Omental fat pad (tissue), 4 donors: Measurements from ENCODE around the gene ARHGAP30. TPM values are rescaled to one million over a fixed set of nuclear protein-coding genes. Genes with fewer than 3 reads are reported as not detected.
"Not testable (repeated sequence)": the region's sequence is repeated elsewhere in the genome, so short reads cannot be mapped to it uniquely, and the experiment has no call there.

Experiments
- ATAC-seq: fragments of 150-250 bp; one replicate; pipeline ENCODE4 v1.9.1; 2016; ENCODE audit warnings: mild to moderate bottlenecking, moderate library complexity; ENCODE audit not compliant: low FRiP score
- DNase-seq: peaks from one replicate; pipeline ENCODE4 v3.0.0-alpha.2; 2019; ENCODE audit warnings: low spot score
- total RNA-seq, 4 donors: library from RNA; depleted of rRNA; stranded (reverse); fragments of >200 nt; gene quantifications; one replicate each; pipeline ENCODE4 v1.1.0, GENCODE V29; 2016
- TF ChIP-seq, protein P1 (sequence below), 3 donors: fragments of 450-650 bp; IDR thresholded peaks; one replicate each; pipeline ENCODE4 v1.5.1; 2016 to 2017; ENCODE audit warnings: antibody characterized with exemption in 3 of 3, mild to moderate bottlenecking in 3 of 3, moderate library complexity in 2 of 3

The ARHGAP30 gene
- total RNA-seq, 4 donors from 2014 or later: 9.8 to 32.3 (median 24.7) TPM

DNA sequence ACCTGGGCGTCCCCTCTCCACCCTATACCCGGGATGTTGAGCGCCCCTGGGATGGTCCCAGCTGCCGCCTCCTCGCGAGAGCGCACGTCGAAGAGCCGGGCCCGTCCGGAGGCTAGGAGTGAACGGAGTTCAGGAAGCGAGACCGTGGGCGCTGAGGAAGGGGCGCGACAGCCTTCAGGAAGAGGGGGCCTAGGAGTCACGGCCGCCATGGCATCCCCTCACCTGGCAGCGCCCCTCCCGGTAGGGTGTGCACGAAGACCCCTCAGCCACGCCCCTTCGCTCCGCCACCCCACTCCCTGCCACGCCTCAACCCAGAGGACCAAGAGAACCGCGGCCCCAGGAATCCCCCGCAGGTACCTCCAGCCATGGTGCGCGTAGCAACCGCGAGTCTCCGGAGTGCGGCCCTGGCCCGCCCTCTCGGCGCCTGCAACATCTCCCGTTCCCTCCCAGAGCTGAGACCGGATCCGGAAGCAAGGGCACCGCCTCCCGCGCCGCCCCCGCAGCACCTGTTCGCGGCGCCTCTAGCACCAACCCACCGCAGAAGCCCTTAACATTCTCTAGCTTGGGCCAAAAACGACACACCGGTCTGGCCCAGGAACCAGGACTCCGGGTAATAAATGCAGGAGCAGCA is 31.1 kb downstream of the ARHGAP30 start, which contains the start of gene TSTD1:
Gene TSTD1, minus strand, starts transcription at position 442 of the 631 bp plus-strand sequence. Its CDS starts 75 bp downstream, at position 367.
- DNase-seq (no peak), ATAC-seq (peak; percentile 61)
- TF ChIP-seq, protein P1, sequence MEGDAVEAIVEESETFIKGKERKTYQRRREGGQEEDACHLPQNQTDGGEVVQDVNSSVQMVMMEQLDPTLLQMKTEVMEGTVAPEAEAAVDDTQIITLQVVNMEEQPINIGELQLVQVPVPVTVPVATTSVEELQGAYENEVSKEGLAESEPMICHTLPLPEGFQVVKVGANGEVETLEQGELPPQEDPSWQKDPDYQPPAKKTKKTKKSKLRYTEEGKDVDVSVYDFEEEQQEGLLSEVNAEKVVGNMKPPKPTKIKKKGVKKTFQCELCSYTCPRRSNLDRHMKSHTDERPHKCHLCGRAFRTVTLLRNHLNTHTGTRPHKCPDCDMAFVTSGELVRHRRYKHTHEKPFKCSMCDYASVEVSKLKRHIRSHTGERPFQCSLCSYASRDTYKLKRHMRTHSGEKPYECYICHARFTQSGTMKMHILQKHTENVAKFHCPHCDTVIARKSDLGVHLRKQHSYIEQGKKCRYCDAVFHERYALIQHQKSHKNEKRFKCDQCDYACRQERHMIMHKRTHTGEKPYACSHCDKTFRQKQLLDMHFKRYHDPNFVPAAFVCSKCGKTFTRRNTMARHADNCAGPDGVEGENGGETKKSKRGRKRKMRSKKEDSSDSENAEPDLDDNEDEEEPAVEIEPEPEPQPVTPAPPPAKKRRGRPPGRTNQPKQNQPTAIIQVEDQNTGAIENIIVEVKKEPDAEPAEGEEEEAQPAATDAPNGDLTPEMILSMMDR (IDR thresholded peaks at IDR 0.05): no peak

DNA sequence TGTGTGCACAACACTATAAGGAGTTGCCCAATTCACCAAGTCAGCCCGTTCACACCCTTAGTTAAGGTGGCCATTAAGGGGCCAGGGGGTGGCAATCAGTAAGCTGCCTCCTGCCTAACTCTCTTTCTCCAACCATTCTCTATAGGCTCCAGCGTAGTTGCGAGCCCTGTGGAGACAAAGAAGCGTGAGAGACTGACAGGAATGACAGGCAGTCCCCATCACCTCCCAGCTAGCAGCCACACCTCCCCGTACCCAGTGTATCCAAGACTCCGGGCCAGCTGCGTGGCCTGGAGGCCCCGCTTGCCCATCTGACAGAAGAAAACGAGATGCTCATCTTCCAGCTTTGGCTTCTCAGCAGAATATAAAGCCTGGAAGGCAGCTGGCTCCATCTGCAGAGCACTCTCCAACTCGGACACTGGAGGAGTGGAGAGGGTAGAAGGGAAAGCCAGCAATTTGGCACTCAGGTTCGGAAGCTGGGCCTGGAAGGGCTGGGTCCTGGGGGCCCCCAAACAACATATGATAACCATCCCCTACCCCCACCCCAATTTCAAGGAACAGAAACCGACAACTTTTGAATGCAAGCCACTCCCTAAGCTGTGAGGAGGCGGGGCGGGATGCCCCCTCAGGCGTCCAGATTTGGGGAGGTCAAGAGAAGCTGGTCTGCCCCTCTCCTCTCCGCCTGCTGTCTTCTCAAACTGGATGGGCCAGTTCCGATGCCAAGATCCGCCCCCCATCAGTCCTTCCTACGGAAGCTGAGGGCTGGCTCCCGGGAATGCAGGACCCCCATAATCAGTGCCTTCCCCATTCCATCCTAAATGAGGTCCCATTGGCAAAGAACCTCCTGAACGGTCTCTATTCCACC is 31.8 kb downstream of the ARHGAP30 start:
- DNase-seq: no peak
- ATAC-seq: no peak
- TF ChIP-seq, protein P1 (IDR thresholded peaks at IDR 0.05): no peak

DNA sequence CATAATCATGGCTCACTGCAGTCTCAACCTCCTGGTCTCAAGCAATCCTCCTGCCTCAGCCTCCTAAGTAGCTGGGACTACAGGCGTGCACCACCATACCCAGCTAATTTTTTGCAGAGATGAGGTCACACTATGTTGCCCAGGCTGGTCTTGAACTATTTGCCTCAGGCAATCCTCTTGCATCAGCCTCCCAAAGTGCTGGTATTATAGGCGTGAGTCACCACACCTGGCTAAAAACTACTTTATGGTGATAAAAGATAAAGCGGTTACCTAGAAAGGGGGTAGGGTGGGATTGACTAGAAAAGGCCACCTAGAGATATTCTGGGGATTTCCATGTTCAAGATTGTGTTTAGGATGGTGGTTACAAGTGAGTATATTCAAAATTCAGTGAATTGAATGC is 35.9 kb downstream of the ARHGAP30 start:
- DNase-seq (no peak), ATAC-seq (no peak)
- TF ChIP-seq, protein P1 (IDR thresholded peaks at IDR 0.05): no peak

DNA sequence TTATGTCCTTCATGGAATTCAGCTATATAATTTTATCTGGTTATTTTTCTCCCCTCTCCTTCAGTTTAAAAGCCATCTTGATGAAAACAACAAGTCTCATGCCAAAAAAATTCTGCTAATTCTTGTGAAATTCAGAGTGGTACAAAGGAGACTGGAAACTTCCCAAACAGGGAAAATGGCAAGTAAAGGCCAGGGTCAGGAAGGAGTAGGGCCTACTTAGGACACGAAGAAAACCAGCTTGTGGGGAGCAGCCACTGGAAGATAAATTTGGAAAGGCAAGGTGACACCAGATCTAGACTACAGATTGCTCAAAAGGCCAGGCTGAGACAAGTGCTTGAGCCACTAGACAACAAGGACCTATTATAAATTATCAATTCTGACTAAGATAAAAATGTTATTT is 37.3 kb downstream of the ARHGAP30 start:
- ATAC-seq (no peak), DNase-seq (no peak)
- TF ChIP-seq, protein P1 (IDR thresholded peaks at IDR 0.05): no peak

DNA sequence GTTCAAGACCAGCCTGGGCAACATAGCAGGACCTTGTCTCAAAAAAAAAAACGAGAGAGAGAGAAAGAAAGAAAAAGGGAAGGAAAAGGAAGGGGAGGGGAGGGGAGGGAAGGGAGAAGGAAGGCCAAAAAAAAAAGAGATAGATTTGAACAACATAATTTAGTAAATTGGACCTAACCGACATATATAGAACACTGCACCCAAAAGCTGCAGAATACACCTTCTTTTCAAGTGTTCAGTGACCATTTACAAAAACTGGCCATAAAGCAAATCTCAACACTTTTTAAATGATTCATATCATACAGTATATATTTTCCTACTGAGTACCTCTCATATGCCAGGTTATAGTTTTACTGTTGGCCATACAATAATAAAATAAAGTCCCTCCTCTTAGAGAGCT is 37.8 kb downstream of the ARHGAP30 start:
- DNase-seq (no peak), ATAC-seq (no peak)
- TF ChIP-seq, protein P1 (IDR thresholded peaks at IDR 0.05): no peak

DNA sequence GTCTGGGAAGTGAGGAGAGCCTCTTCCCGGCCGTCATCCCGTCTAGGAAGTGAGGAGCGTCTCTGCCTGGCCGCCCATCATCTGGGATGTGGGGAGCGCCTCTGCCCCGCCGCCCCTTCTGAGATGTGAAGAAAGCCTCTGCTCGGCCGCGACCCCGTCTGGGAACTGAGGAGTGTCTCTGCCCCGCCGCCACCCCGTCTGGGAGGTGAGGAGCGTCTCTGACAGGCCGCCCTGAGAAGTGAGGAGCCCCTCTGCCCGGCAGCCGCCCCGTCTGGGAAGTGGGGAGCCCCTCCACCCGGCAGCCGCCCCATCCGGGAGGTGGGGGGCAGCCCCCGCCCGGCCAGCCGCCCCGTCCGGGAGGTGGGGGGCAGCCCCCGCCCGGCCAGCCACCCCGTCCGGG is 40.2 kb downstream of the ARHGAP30 start:
- not testable (repeated sequence) for ATAC-seq

DNA sequence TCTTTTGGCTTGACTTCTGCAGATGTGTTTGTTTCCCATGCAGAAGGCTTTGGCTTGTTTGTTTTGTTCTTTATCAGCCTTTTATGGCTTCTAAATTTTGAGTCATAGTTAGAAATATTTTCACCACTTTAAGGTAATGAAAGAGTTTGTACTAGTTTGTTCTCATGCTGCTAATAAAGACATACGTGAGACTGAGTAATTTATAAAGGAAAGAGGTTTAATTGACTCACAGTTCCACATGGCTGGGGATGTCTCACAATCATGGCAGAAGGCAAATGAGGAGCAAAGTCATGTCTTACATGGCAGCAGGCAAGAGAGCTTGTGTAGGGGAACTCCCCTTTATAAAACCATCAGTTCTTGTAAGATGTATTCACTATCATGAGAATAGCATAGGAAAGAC is 42.7 kb downstream of the ARHGAP30 start:
- DNase-seq, ATAC-seq: not testable (repeated sequence)

More for the DNA sequence above, 40.2 kb downstream of the ARHGAP30 start:
- DNase-seq: not testable (repeated sequence)

DNA sequence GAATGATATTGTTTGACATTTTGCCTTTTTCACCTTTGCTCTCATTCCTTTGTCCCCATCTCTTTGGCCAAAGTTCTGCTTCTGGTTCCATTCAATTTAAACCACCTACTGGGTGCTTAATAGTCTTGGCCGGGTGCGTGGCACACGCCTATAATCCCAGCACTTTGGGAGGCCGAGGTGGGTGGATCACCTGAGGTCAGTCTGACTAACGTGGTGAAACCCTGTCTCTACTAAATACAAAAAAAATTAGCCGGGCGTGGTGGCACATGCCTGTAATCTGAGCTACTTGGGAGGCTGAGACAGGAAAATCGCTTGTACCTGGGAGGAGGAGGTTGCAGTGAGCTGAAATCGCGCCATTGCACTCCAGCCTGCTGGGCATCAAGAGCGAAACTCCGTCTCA is 47.3 kb downstream of the ARHGAP30 start:
- not testable (repeated sequence) for DNase-seq, ATAC-seq
